DOHH2 (cell line): Measurements from ENCODE around the gene CYB5D1.

Experiments used
- H3F3A ChIP-seq: fragments of 200-600 bp; sonication (generic), shearing (Covaris generic); 2 replicates; pipeline ENCODE4 v1.6.0; 2016; ENCODE audit warnings: antibody characterized with exemption, mild to moderate bottlenecking; ENCODE audit not compliant: control insufficient read depth, insufficient read depth
- H3K27ac ChIP-seq: fragments of 200-600 bp; sonication (generic); 2 replicates; pipeline ENCODE4 v1.5.1; 2014; ENCODE audit warnings: low read depth, mild to moderate bottlenecking, low read length, moderate library complexity
- H3K27me3 ChIP-seq: fragments of 200-600 bp; sonication (generic); 2 replicates; pipeline ENCODE4 v1.6.1; 2014; ENCODE audit warnings: mild to moderate bottlenecking, low read length, mixed read lengths; ENCODE audit not compliant: control insufficient read depth
- H3K36me3 ChIP-seq: fragments of 200-600 bp; sonication (generic); 2 replicates; pipeline ENCODE4 v1.6.1; 2014; ENCODE audit warnings: mild to moderate bottlenecking, low read length, moderate library complexity, mixed read lengths; ENCODE audit not compliant: control insufficient read depth
- H3K4me1 ChIP-seq: fragments of 200-600 bp; sonication (generic); 2 replicates; pipeline ENCODE4 v1.6.1; 2014; ENCODE audit warnings: mild to moderate bottlenecking, low read length, mixed read lengths; ENCODE audit not compliant: control insufficient read depth
- H3K4me2 ChIP-seq: fragments of 200-600 bp; sonication (generic); 2 replicates; pipeline ENCODE4 v1.6.0; 2014; ENCODE audit warnings: mild to moderate bottlenecking, low read length, moderate library complexity
- H3K4me3 ChIP-seq: fragments of 200-600 bp; sonication (generic); 2 replicates; pipeline ENCODE4 v1.5.1; 2014; ENCODE audit warnings: mild to moderate bottlenecking, low read length, mixed read lengths
- H3K79me2 ChIP-seq: fragments of 200-600 bp; sonication (generic); 2 replicates; pipeline ENCODE4 v1.6.1; 2014; ENCODE audit warnings: mild to moderate bottlenecking, low read length, mixed read lengths; ENCODE audit not compliant: control insufficient read depth
- H3K9me2 ChIP-seq: fragments of 200-600 bp; sonication (generic); replicated peaks from 2 replicates; pipeline ENCODE4 v1.6.1; 2014; ENCODE audit warnings: mild to moderate bottlenecking, low read length, mixed read lengths; ENCODE audit not compliant: control insufficient read depth
- H3K9me3 ChIP-seq: fragments of 200-600 bp; sonication (generic); 2 replicates; pipeline ENCODE4 v1.6.1; 2014; ENCODE audit warnings: antibody characterized with exemption, low read length, mixed read lengths; ENCODE audit not compliant: control insufficient read depth, insufficient read depth
- H4K20me1 ChIP-seq: fragments of 200-600 bp; sonication (generic); 2 replicates; pipeline ENCODE4 v1.6.0; 2014; ENCODE audit warnings: low read depth, mild to moderate bottlenecking, antibody characterized with exemption, low read length, moderate library complexity; ENCODE audit not compliant: control insufficient read depth, insufficient read depth
- EZH2phosphoT487 ChIP-seq: fragments of 200-600 bp; sonication (generic); IDR thresholded peaks from 2 replicates; pipeline ENCODE4 v1.6.1; 2017; ENCODE audit warnings: borderline replicate concordance, mild to moderate bottlenecking, antibody characterized with exemption, low read length, moderate library complexity, mixed read lengths
- TF ChIP-seq, protein P1 (sequence below): fragments of 200-600 bp; sonication (generic); IDR thresholded peaks from one replicate; pipeline ENCODE4 v1.5.1; 2014; ENCODE audit warnings: antibody characterized with exemption, mild to moderate bottlenecking, low read depth, low read length; ENCODE audit not compliant: poor library complexity, severe bottlenecking

CYB5D1 gene

DNA sequence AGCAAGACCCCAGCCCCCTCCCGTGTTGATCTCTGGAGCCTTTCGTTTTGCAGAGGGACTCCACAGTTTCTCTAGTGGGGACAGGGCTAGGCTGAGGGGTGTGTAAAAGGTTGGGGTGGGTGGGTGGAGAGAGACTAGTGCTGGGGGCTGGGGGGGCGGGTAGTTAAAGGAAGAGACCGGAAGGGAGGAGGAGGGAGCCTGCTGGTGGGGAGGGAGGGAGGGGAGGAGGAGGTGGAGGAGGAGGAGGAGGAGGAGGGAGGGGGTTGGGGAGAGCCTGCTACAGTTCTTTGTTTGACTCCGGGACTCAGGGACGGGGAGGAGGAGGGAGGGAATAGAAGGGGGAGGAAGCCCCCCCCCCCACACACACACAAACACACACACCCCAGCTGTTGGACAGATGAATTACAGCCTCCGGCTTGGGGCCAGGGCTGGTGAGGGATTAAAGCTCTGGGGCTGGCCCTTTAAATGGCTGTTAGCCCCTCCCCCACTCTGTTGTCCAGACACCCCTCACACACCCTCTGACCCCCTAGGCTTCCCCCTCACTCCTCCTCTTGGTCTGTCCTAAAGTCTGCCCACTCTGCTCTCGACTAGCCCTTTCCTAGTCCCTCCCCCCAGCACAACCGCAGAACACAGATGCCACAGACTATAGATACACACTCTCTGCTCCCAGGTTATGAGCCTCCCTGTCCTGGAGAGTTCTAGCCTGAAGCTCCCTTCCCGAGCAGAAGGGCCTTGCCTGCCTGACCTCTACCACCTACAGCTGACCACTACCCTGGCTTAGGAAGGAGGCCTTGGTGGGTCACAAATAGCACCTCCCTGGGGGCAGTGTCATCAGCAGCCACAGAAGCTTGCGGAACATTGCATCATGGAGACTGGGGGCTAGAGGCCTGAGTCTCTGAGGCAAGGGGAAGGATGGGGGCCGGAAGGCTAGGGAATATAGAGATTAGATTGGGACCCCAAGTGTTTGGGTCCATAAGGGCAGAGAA lies 19.4 kb upstream of the CYB5D1 start:
- Histone ChIP-seq H3K9me3 (no peaks in the 10 kb centered on the region), H3F3A (peaks cover 48% of the 10 kb centered on the region), H3K36me3 (peaks cover 38% of the 10 kb centered on the region), H3K4me3 (peak overlapping the region; percentile 87), H4K20me1 (no peaks in the 10 kb centered on the region), H3K4me2 (peak overlapping the region; percentile 93), H3K9me2 (no peaks in the 10 kb centered on the region), H3K4me1 (peaks cover 46% of the 10 kb centered on the region), H3K79me2 (peaks cover 56% of the 10 kb centered on the region), H3K27me3 (no peaks in the 10 kb centered on the region), H3K27ac (peak overlapping the region; percentile 96)
- TF ChIP-seq EZH2phosphoT487, result no peak
- TF ChIP-seq, protein P1, sequence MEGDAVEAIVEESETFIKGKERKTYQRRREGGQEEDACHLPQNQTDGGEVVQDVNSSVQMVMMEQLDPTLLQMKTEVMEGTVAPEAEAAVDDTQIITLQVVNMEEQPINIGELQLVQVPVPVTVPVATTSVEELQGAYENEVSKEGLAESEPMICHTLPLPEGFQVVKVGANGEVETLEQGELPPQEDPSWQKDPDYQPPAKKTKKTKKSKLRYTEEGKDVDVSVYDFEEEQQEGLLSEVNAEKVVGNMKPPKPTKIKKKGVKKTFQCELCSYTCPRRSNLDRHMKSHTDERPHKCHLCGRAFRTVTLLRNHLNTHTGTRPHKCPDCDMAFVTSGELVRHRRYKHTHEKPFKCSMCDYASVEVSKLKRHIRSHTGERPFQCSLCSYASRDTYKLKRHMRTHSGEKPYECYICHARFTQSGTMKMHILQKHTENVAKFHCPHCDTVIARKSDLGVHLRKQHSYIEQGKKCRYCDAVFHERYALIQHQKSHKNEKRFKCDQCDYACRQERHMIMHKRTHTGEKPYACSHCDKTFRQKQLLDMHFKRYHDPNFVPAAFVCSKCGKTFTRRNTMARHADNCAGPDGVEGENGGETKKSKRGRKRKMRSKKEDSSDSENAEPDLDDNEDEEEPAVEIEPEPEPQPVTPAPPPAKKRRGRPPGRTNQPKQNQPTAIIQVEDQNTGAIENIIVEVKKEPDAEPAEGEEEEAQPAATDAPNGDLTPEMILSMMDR, result no peak

DNA sequence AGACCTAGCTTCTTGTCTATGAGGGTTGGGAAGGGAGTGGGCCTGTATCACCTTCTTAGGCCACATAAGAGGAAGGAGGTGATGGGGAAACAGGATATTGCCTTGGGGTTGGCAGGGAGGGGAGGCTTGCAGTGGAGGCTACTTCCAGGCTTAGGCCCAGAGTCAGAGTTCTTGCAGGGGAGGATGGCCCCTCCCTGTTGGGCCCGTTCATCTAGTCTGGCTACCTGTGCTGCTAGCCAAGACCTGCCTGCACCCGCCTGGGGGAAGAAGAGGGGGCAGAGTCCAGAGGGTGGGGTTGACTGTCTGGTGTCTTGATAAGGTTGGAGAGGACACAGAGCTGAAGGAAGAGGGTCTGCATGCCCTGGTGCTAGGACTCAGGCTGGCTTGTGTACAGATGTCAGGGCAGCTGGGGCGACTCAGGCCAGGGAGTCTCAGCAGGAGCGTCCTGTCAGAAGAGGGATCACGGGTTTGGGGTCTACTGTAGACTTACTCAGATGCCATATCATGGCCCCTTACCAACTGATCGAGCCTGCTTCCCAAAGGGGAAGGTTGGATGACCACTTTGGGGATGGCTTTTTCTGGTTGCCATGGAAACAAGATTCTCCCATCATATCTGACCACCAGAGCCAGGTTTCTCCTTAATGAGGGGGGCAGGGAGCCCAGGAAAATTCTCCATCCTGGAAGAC lies 18.5 kb upstream of the CYB5D1 start:
- Histone ChIP-seq H3K4me1 (peaks cover 42% of the 10 kb centered on the region), H3K4me2 (peak overlapping the region; percentile 93), H4K20me1 (no peaks in the 10 kb centered on the region), H3K9me2 (no peaks in the 10 kb centered on the region), H3K27ac (peak overlapping the region; percentile 96), H3F3A (peaks cover 48% of the 10 kb centered on the region), H3K27me3 (no peaks in the 10 kb centered on the region), H3K4me3 (peak overlapping the region; percentile 87), H3K79me2 (peaks cover 61% of the 10 kb centered on the region), H3K9me3 (no peaks in the 10 kb centered on the region), H3K36me3 (peaks cover 42% of the 10 kb centered on the region)
- TF ChIP-seq EZH2phosphoT487, result no peak
- TF ChIP-seq, protein P1, result no peak

DNA sequence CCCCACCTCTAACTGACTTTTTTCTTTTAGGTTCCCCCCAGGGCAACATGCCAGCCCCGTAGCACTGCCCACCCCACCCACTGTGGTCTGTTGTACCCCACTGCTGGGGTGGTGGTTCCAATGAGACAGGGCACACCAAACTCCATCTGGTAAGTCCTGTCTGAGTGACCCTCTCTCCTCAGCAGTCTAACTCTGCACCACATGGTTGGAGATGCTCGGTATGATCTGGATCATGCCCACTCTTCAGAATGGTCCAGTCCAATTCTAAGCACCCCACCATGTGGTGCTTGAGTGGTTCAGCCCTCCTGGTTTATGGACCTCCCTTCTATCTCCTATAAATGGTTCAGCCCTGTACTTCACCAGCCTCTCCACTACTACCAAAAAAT lies 17.9 kb upstream of the CYB5D1 start:
- Histone ChIP-seq H3K36me3 (peaks cover 46% of the 10 kb centered on the region), H3K27ac (peak overlapping the region; percentile 96)
- TF ChIP-seq, protein P1, result no peak
- no peak for TF ChIP-seq EZH2phosphoT487

More for the DNA sequence above, 17.9 kb upstream of the CYB5D1 start:
- peak overlapping the region; percentile 87 for H3K4me3 ChIP-seq
- H3K4me2 ChIP-seq, result peak overlapping the region; percentile 93
- H3K9me3 ChIP-seq, result no peaks in the 10 kb centered on the region
- no peaks in the 10 kb centered on the region for H3K9me2 ChIP-seq
- peaks cover under 1% of the 10 kb centered on the region; the same call in 1 of the 2 replicates for H4K20me1 ChIP-seq
- H3K79me2 ChIP-seq, result peaks cover 66% of the 10 kb centered on the region
- H3F3A ChIP-seq, result peaks cover 48% of the 10 kb centered on the region
- H3K27me3 ChIP-seq, result no peaks in the 10 kb centered on the region
- peaks cover 43% of the 10 kb centered on the region for H3K4me1 ChIP-seq
